SK-N-SH (cell line): ENCODE data around the gene CUBN.

Source experiments
- EP300 ChIP-seq, 2 experiments: IDR thresholded peaks; 2 replicates each; pipeline versions ENCODE4 v1.4.0 to v1.6.1; 2012; ENCODE audit warnings: borderline replicate concordance in 1 of 2, low read depth in 1 of 2, low read length in 1 of 2
- GABPA ChIP-seq: IDR thresholded peaks from 2 replicates; pipeline ENCODE4 v1.4.0; 2012; ENCODE audit warnings: low read depth, mild to moderate bottlenecking
- GATA2 ChIP-seq: sonication (generic); formaldehyde crosslinking; IDR thresholded peaks from 2 replicates; pipeline ENCODE4 v1.5.0; 2020; ENCODE audit warnings: mild to moderate bottlenecking, missing genetic modification reagents
- MEF2A ChIP-seq: IDR thresholded peaks from 2 replicates; pipeline ENCODE4 v1.4.0; 2012; ENCODE audit warnings: low read depth, borderline replicate concordance
- PBX3 ChIP-seq: IDR thresholded peaks from 2 replicates; pipeline ENCODE4; 2012
- POLR2AphosphoS5 ChIP-seq: IDR thresholded peaks from 2 replicates; pipeline ENCODE4 v1.6.1; 2012; ENCODE audit warnings: low read depth, low read length
- RCOR1 ChIP-seq: fragments of 150-350 bp; IDR thresholded peaks from 2 replicates; pipeline ENCODE4 v1.6.1; 2017; ENCODE audit warnings: antibody characterized with exemption, low read length
- SIN3A ChIP-seq: IDR thresholded peaks from 2 replicates; pipeline ENCODE4 v1.6.1; 2012; ENCODE audit warnings: low read depth, mild to moderate bottlenecking, low read length, moderate library complexity, borderline replicate concordance
- SMC3 ChIP-seq: IDR thresholded peaks from 2 replicates; pipeline ENCODE4 v1.6.1; 2012; ENCODE audit warnings: low read depth, low read length, improper control_type of control experiment
- TAF1 ChIP-seq: IDR thresholded peaks from 2 replicates; pipeline ENCODE4 v1.6.1; 2012; ENCODE audit warnings: low read depth, mild to moderate bottlenecking, low read length, moderate library complexity, borderline replicate concordance
- TF ChIP-seq, protein P1 (sequence below): fragments of 200-600 bp; sonication (generic); IDR thresholded peaks from 2 replicates; pipeline ENCODE4 v1.6.1; 2017; ENCODE audit warnings: antibody characterized with exemption, mild to moderate bottlenecking, moderate library complexity
- TF ChIP-seq, protein P2 (sequence below): IDR thresholded peaks from 2 replicates; pipeline ENCODE4 v1.4.0; 2012; ENCODE audit warnings: low read depth

GRCh38 chr10:17171141-17171641, 41.6 kb upstream of the CUBN start:
- TF ChIP-seq POLR2AphosphoS5 = no peak
- no peak for TF ChIP-seq SIN3A
- TF ChIP-seq, protein P1, sequence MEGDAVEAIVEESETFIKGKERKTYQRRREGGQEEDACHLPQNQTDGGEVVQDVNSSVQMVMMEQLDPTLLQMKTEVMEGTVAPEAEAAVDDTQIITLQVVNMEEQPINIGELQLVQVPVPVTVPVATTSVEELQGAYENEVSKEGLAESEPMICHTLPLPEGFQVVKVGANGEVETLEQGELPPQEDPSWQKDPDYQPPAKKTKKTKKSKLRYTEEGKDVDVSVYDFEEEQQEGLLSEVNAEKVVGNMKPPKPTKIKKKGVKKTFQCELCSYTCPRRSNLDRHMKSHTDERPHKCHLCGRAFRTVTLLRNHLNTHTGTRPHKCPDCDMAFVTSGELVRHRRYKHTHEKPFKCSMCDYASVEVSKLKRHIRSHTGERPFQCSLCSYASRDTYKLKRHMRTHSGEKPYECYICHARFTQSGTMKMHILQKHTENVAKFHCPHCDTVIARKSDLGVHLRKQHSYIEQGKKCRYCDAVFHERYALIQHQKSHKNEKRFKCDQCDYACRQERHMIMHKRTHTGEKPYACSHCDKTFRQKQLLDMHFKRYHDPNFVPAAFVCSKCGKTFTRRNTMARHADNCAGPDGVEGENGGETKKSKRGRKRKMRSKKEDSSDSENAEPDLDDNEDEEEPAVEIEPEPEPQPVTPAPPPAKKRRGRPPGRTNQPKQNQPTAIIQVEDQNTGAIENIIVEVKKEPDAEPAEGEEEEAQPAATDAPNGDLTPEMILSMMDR = no peak
- no peak for TF ChIP-seq TAF1
- TF ChIP-seq PBX3 = no peak
- TF ChIP-seq, protein P2, sequence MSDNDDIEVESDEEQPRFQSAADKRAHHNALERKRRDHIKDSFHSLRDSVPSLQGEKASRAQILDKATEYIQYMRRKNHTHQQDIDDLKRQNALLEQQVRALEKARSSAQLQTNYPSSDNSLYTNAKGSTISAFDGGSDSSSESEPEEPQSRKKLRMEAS = no peak
- no peak for TF ChIP-seq GATA2 (CRISPR knock-in tag)
- TF ChIP-seq GABPA = no peak
- no peak for TF ChIP-seq RCOR1
- TF ChIP-seq SMC3 = no peak
- no peak for TF ChIP-seq MEF2A
- TF ChIP-seq EP300 (IDR thresholded peaks at IDR 0.05; ENCODE audit: borderline replicate concordance in 1 of 2, low read depth in 1 of 2, low read length in 1 of 2) = no peak
